NCI-H146 treated with DMSO at 0.1 percent for 48 hours (cell line): ENCODE data around the gene CAMK1G.

Experiments
- DNase-seq: peaks from one replicate; lab custom pipeline; 2025; ENCODE audit not compliant: unreplicated experiment; lab: John Stamatoyannopoulos, UW

Gene CAMK1G

DNA sequence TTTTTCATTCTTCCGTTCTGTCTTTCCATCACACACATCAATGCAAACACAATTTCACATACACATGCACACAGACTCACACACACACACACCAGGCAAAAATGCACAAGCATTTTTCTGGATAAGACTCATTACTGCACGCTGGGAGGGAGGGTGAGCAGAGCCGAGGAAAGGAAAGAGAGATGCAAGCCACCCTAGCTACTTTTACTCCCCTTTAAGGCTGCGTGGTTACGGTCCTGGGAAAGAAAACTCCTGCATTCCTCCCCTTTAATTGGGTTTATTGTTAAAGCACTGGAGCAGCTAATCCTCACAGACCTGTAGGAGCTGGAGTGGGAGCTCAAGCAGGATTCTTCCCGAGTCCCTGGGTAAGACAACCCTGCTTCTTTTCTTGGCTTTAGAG, at the start of gene CAMK1G:
Gene CAMK1G (plus strand): TSS at position 307 of the 400 bp plus-strand sequence. CDS start 11,270 bp downstream, outside the sequence.
- no peak for DNase-seq

DNA sequence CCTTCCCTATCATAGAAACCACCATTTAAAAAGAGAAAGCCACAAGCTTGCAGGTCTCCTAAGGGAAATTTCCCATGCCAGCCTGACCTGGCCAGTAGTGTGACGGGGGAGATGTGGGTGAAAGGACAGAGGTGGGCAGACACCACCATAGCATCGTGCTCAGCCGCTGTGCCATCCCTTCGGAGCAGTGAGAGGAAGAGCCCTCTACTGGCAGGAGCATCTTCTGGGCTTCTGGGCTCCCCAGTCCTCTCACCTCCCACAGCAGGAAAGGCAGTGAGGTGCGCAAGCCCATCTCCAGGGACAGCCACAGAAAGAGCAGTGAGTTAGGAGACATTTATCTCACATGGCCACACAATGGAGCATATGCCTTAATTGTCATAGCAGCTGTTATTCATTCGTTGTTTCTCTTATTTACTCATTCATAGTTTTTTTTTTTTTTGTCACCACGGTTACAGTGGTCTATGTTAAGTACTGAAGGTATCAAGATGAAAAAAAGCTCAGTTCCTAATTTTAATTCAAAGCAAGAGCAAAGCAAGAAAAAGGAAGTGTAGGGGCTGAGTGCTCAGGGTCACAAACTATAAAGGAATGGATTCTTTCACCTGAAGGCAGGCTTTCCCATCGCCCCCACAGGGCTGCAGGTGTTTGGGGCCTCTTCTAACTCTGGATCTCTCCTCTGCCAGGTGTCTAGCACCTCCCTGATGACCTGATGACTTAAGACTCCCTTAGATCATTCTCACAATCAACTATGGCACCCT, 48.8 kb upstream of the CAMK1G start:
- no peak for DNase-seq

DNA sequence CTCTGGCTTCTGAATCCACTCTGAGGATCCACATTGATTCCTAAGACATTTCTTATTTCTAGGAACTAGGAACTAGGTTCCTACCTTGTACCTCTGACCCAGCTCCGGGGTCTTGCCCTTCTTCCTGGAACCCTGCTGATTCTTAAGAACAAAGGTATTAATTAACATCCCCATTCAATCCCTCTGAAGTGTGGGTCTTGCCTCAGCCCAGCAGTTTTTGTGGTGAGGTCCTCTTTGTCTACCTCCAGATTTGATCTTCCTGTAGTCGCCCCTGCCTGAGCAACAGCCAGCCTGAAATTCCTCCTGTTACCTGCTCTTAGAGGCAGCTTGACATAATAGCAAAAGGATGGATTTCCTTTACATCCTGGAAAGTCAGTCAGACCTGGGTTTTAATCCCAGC, 46.7 kb upstream of the CAMK1G start:
- DNase-seq: no peak

DNA sequence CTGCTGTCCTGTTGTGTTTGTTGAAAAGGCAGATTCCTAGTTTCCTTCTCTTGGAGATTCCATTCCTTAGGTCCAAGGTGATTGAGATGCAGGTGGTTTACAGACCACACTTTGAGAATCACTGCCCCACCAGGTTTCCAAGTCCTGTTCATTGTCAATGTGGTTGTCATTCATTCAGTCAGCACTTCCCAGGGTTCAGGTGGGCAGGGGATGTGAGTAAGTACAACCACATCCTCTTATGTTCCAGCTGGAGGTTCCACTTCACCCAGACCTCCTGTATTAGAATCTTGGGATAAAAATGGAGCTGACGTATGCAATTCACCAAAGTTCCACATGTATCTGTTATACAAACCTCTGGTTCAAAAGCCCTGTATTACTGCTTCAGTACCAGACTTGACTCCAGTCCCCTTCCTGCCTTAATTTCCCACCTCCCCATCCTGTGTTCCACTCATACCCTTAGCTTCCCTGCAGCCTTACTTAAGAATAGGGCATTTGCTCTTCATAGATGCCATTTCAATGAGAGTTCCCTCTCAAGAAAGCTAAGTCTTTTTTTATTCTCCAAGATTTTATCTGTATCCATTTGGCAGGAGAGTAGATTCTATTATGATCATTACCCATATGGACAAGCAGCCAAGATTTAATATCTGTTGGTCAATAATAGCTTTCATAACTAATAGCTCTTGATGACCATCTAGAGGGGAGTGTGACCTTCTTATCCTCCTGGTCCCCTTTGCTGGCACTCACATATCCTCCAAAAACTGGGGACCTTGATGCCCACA, 46.0 kb upstream of the CAMK1G start:
- DNase-seq: no peak

DNA sequence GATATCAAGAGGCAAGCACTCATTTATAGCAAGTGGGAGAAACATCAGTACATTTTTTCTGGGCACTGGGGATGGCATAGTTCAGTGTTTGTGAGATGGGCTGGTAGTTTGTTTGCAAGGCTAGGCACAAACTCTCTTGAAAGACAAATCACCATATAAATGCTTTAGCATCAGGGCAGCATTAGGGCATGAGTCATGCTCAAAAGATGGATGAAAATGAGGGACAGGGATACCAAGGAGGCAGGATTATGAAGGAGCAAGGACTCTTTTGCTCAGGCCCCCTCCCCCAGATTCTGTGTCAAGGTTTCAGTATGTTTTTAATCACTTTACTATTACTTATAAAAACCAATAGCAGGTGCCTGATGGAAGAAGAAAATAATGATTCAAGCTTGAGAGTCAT, 43.9 kb upstream of the CAMK1G start:
- DNase-seq: no peak

DNA sequence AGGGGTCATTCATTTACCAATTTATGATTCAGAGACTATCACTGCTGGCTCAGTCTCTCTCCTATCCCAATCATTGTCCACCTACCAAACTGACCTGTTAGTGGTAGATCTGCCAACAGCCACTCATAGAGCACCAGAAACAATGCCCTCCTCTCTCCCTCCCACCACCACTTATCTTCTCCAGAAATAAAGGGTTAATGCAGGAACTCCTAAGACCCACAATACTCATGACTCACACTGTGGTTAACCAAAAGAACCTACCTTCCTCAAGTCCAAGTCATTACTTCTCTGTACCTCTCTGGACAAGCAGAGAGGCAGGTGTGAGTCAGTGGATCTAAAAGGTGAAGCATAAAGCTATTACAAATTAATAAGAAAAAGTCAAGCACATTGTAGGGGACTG, 40.9 kb upstream of the CAMK1G start:
- DNase-seq: no peak

DNA sequence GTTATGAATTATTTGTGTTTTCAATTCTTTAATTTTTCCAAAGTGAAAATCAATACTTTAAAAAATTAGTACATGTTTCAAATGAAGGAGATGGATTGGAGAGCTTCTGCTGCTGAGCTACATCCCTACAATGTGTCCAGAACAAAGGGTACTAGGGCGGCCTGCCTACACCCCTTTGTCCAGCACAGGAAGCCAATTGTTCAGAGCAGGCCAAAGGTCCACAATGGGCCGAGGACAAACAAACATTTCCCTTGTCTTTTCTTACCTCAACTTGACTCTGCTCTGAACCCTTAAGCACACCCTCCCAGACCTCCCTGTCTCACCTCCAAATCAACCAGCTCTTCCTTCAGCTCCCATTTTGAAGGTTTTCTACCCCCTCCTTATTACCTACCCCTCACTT, 39.4 kb upstream of the CAMK1G start:
- no peak for DNase-seq

DNA sequence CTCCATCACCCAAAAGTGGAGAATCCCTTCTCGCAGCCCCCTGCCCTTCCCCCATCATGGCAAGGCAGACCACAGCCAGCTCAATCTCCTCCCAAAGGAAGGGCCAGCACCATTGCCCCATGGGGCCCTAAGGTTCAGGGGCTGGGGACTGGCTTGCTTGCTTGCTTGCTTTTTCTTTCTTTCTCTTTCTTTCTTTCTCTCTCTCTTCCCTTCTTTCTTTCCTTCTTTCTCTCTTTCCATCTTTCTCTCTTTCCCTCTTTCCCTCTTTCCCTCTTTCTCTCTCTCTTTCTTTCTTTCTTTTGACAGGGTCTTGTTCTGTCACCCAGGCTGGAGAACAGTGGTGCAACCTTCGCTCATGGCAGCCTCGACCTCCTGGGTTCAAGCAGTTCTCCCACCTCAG, 38.1 kb upstream of the CAMK1G start:
- no peak for DNase-seq

DNA sequence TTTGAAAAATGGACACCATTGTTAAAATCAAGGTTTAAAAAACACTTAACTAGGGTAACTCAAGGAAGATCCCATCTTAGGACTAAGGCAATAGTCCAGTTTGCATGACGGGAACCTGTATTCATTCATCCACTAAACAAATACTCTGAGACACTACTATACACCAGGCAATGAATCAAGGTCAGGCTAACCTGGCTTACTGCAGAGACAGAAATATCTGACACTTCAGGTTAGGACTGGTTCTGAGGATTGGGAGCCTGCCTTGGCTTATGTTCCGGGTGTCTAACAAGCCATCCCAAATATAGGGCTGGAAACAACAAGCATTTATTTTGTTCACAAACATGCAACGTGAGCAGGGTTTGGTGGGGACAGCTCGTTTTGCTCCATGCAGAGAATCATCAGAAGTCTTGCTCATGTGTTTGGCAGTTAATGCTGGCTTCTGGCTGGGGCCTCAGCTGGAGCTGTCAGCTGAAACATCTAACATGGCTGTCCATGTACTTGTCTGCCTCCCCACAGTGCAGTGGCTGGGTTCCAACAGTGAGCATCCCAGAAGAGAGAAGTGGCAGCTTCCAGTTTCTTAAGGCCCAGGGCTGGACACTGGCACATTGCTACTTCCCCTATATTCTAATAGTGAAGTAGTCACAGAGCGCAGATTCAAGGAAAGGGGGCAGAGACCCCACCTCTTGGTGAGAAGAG, 37.0 kb upstream of the CAMK1G start:
- DNase-seq: no peak

DNA sequence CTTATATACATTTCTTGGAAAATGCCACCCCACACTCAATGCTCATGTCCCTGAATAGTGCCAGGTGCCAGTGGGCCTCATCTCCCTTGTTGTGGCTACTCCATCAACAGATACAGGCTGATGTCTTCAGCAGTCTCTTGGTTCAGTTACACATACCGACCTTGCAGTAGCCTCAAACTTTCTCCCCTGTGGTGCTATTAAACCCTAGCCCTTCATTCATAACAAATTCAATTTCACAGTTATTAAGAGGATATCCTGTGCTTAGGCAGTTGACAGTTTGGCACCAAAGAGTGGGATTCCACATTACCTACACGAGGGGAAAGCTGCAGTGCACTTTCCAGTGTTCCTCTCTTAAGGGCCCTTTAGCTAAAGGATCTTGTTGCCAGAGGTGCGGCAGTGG, 35.9 kb upstream of the CAMK1G start:
- no peak for DNase-seq

DNA sequence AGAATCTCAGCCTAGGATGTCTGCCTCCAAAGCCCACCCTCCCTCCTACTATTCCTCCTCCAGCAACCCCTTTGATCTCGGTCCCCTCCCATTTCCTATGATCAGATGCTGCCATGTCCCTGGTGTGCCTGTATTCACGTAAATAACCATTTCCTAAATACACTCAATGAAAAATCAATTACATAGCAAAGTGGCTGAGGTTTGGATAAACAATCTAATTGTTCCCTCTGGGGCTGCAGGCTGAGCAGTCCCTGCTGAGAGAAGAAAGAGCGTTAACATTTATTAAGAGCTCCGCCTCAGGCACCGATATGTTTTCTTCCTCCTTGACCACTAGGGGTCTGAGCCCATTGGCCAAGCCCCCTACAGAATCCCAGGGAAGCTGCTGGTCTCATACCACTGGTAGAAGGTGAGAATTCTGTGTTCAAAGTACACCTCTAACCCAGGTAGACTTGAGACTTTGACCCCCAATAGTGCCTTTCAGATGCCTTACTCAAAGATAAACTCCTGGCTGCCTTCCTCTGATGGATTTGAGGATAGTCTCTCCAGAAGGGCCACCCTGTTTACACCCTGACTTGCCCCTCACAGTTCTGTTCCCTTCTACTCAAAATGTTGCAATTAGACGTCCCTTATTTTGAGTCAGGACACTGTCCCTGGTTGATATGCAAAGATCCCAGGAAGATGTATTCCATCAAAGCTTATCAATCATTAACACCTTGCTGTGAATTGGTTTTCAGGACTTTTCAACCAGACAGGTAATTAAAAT, 33.9 kb upstream of the CAMK1G start:
- peak; percentile 68 for DNase-seq

DNA sequence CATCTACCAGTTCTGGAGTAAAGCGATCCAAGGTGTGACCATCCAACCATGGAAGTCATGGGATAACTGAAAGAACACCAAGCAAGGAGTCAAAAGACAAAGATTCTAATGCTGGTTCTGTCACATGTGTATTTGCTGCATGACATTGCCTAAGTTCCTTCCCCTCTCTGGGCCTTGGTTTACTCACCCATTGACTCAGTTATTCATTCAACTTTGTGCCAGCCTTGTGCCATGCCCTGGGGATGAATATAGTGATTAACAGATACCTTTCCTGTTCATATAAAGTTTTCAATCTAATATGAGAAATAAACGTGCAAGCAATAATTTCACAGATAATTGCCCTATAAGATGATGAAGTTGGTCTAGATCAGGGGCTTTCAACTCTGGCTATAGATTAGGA, 33.0 kb upstream of the CAMK1G start:
- DNase-seq: no peak

DNA sequence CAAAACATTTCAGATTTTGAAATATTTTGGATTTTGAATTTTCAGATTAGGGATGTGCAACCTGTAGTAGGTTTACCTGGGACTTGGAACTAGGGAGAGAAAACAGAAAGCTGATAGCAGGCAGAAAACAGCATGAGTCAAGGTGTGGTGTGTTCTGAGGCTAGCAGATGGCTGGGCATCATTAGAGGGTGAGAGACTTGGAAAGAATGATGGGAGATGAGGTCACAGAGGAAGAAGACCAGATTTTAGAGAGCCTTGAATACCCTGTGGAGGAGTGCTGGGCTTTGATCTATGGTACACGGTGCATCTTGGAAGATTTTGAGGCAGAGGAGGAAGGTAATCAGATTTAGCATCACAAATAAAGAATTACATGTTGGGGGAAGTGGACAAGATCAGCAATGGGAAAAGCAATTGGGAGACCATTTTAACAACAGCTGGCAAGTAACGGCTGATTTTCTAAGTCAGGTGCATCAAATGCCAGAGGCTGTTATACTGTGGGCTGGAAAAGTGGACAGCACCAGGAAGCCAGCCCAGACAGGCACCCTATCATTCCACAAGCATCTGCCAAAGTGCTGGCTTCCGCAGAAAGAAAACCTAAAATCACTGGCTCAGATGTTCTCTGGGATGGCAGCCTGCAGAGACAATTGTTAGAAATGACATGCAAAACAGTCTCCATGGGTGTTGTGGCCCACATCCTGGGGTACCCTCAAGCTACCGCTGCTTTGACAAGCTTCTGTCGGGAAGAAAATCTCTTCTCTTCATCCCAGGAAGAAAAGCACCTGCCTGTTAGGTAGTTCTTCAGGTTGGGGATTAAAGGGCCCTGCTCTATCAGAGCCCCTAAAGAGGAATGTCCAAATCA, 30.9 kb upstream of the CAMK1G start:
- DNase-seq: no peak

DNA sequence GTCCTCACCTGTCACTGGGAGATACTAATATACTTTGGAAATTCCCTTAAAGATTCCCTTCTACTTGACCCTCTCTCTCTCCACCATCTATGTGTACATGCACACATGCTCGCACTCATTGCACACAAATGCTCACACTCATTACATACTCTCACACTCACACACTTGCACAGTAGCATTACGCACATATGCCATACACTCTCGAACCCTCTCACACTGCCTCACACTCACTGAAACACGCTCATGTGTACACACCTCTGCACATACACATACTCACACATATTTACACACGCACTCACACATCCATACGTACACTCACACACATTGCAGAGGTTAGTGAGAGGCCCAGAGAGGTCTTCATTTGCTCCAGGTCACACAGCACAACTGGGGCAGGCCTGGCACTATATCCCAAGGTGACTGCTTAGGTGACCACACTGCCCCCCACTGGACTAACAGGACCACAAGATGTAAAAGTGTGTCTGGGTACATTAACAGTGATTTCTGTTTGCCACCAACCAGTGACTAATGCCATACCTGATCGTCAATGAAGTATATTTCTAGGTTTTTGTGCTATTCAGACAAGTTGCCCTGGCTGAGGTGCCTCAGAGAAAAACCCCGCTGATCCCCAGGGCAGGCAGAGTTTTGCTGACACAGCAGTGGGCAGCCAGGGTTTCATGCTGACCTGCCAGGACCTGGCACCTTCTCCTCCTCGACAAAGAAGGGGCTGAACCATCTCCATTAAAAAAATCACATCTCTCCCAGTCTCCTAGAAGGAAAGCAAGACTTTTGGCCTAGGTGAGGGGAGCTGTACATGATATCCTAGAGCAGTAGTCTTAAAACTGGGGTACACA, 28.5 kb upstream of the CAMK1G start:
- no peak for DNase-seq

DNA sequence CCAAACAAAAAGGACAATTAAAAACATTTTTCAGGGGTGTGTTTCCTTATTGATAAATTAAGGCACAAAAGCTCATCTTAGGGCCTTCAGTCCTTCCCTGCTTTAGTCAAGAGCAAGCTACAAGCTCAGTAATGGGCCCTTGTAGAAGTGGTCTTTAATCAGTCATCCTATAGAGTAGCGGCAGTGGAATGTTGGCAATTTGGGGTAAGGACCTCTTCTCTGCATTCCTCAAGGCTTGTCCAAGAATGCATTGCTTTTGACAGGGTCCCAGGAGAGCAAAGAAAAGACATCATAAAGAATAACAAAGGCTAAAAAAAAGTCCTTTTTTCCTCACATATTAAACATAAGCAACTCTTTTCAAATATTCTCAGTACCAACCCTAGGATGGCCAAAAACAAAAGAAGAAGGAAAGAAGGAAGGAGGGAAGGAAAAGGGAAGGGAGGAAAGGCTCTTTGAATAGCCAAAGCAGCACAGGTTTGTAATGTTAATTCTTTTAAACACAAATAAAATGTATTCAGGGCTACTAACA, 27.3 kb upstream of the CAMK1G start:
- DNase-seq: no peak

DNA sequence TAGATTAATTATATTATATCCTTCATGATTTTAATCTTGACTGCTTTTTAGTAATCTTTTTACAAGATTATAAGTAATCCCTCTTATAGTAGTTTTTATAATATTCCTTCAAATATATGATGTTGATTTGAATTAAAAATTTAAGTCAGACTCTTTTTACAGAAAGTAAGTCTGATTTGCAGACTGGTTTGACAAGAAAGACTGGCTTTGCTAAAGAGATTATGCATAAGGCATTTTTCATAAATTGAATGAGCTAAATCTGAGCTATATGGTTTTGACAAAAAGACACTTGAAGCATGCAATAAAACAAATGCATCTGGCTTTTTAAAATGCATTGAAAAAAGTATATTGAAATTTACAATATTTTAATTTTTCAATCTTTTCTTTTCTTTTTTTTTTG, 26.3 kb upstream of the CAMK1G start:
- no peak for DNase-seq

DNA sequence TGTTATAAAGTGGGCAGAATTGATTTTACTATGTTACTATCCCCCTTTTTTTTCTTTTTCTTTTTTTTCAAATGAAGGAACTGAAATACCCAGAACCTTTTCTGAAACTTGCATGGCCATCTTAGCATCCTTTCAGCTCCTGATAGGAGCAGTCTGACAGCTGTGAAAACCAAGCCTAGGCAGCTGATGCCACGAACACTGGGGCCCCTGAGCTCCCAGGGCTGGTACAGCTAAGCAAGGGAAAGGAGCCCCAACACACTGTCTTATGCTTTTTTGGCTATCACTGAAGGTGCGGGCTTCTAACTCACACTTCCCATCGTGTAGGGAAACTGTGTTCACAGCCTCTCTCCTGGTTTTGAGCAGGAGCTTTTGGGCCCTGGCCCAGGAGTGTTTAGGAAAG, 23.0 kb upstream of the CAMK1G start:
- no peak for DNase-seq

DNA sequence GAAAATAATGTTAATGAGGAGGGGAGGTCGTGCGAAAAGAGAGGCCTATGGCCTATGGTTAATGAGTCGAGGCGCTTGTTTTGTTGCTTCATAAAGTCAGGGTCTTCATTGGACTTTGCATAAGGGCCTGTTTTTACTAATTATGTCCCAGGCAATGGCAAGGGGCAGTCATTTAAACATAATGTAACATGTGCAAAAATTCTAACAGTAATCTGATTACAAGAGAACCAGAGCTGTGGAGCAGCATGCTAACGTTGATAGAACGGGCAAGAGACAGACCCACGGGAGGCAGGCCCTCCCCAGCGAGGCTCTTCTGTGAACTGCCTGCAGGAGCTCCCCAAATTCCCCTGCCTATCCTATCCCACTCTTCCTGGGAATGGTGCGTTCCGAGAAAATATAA, 22.6 kb upstream of the CAMK1G start:
- DNase-seq: no peak

DNA sequence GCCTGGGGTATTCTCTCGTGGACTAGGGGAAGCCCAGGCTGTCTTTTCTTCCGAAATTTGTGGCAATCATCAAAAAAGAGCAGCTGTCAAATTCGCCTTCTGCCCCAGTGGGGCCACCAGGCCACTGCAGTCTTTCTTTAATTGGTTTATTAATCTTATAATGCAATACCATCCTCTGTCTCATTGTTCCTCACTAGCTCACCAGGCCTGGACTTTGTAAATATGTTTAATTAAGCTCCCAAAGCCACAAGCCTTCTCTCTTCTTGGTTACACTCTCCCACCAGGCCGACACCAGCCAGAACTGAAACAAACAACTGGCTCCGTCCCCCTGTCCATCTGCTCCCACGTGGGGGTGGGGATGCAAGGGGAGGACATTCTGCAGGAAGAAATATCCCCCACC, 22.0 kb upstream of the CAMK1G start:
- no peak for DNase-seq
